Measurements from ENCODE around the gene HAGHL.

HAGHL gene

GRCh38 chr16:726438-727290 is at the start of gene HAGHL, which contains the start of gene CCDC78:
Gene HAGHL, plus strand, starts transcription at chr16:727106. Its CDS starts 404 bp downstream, at chr16:727510.
Gene CCDC78, minus strand, starts transcription at chr16:726443. Its CDS starts 76 bp downstream, at chr16:726367.
- in situ Hi-C loops (cut with MboI; ENCODE audit: low pct_unique_long_range_greater_than_20kb, low sequenced_read_pairs): no loop called here

GRCh38 chr16:677316-678190 is 49.4 kb upstream of the HAGHL start:
- no peak for DNase-seq
- in situ Hi-C loops (cut with MboI; ENCODE audit: low pct_unique_long_range_greater_than_20kb, low sequenced_read_pairs): no loop called here

More at GRCh38 chr16:726438-727290, at the start of gene HAGHL, which contains the start of gene CCDC78:
- peak; percentile 39 for DNase-seq

GRCh38 chr16:678209-678857 is 48.6 kb upstream of the HAGHL start:
- DNase-seq: no peak
- in situ Hi-C loops (cut with MboI; ENCODE audit: low pct_unique_long_range_greater_than_20kb, low sequenced_read_pairs): no loop called here

- DNase-seq: peak; percentile 55
- in situ Hi-C loops (cut with MboI; ENCODE audit: low pct_unique_long_range_greater_than_20kb, low sequenced_read_pairs): no loop called here
Observed at GRCh38 chr16:678858-679813, 47.8 kb upstream of the HAGHL start.

- peak; percentile 83 for DNase-seq
- in situ Hi-C loops (cut with MboI; ENCODE audit: low pct_unique_long_range_greater_than_20kb, low sequenced_read_pairs): no loop called here
Observed at GRCh38 chr16:679814-680624, 46.9 kb upstream of the HAGHL start, which contains the start of gene STUB1. Gene STUB1, plus strand, starts transcription at chr16:680410. Its CDS starts 116 bp downstream, at chr16:680526.

- in situ Hi-C loops (cut with MboI; ENCODE audit: low pct_unique_long_range_greater_than_20kb, low sequenced_read_pairs): no loop called here
- no peak for DNase-seq
Observed at GRCh38 chr16:680625-680945, 46.3 kb upstream of the HAGHL start.

GRCh38 chr16:680967-681745 is 45.8 kb upstream of the HAGHL start:
- in situ Hi-C loops (cut with MboI; ENCODE audit: low pct_unique_long_range_greater_than_20kb, low sequenced_read_pairs): no loop called here
- peak; percentile 49 for DNase-seq

- in situ Hi-C loops (cut with MboI; ENCODE audit: low pct_unique_long_range_greater_than_20kb, low sequenced_read_pairs): no loop called here
- no peak for DNase-seq
Observed at GRCh38 chr16:681746-682427, 45.0 kb upstream of the HAGHL start.

- in situ Hi-C loops (cut with MboI; ENCODE audit: low pct_unique_long_range_greater_than_20kb, low sequenced_read_pairs): no loop called here
Observed at GRCh38 chr16:682493-683395, 44.2 kb upstream of the HAGHL start.

GRCh38 chr16:683396-684070 is 43.4 kb upstream of the HAGHL start:
- in situ Hi-C loops (cut with MboI; ENCODE audit: low pct_unique_long_range_greater_than_20kb, low sequenced_read_pairs): no loop called here
- DNase-seq: no peak

More at GRCh38 chr16:682493-683395, 44.2 kb upstream of the HAGHL start:
- no peak for DNase-seq

- in situ Hi-C loops (cut with MboI; ENCODE audit: low pct_unique_long_range_greater_than_20kb, low sequenced_read_pairs): no loop called here
- DNase-seq: peak; percentile 96
Observed at GRCh38 chr16:684071-684794, 42.7 kb upstream of the HAGHL start, which contains the start of gene JMJD8. Gene JMJD8, minus strand, starts transcription at chr16:684334. Its CDS starts 15 bp downstream, at chr16:684319.

- DNase-seq: no peak
- in situ Hi-C loops (cut with MboI; ENCODE audit: low pct_unique_long_range_greater_than_20kb, low sequenced_read_pairs): no loop called here
Observed at GRCh38 chr16:684961-685696, 41.8 kb upstream of the HAGHL start.

- in situ Hi-C loops (cut with MboI; ENCODE audit: low pct_unique_long_range_greater_than_20kb, low sequenced_read_pairs): no loop called here
- no peak for DNase-seq
Observed at GRCh38 chr16:685967-686366, 40.9 kb upstream of the HAGHL start.

Data from KBM-7 (cell line).